Epithelial cell of proximal tubule (primary cell): ENCODE results near the gene LPCAT1. TPM values are rescaled to one million over a fixed set of nuclear protein-coding genes. Genes with fewer than 3 reads are reported as not detected.

Experiments used
- DNase-seq: peaks from one replicate; pipeline ENCODE4 v3.0.0-alpha.2; 2011; ENCODE audit warnings: low read depth
- H3K4me3 ChIP-seq: 2 replicates; pipeline ENCODE4 v1.5.1; 2011; ENCODE audit warnings: low read depth, mild to moderate bottlenecking, low read length
- CTCF ChIP-seq: conservative IDR thresholded peaks from 2 replicates; pipeline ENCODE4 v1.5.1; 2012; ENCODE audit warnings: low read depth, mild to moderate bottlenecking, low read length
- total RNA-seq: library from RNA; depleted of rRNA; stranded (reverse); fragments of >200 nt; gene quantifications from 2 replicates; pipeline ENCODE4 v1.2.3, GENCODE V29; 2015

Gene LPCAT1
- total RNA-seq, 1 donor from 2014 or later: 105 TPM

GRCh38 chr5:1529498-1529897 is 5.7 kb upstream of the LPCAT1 start:
- no peak for DNase-seq
- no peak overlapping the region for H3K4me3 ChIP-seq
- no peak for TF ChIP-seq CTCF

GRCh38 chr5:1527533-1528205 is 3.9 kb upstream of the LPCAT1 start:
- no peak for TF ChIP-seq CTCF
- no peak for DNase-seq
- no peak overlapping the region for H3K4me3 ChIP-seq

- DNase-seq: no peak
- H3K4me3 ChIP-seq: no peak overlapping the region
- no peak for TF ChIP-seq CTCF
Measured at GRCh38 chr5:1526681-1527131, 2.9 kb upstream of the LPCAT1 start.

GRCh38 chr5:1526190-1526631 is 2.5 kb upstream of the LPCAT1 start:
- no peak overlapping the region for H3K4me3 ChIP-seq
- no peak for DNase-seq
- TF ChIP-seq CTCF: no peak

GRCh38 chr5:1525624-1526189 is 1.9 kb upstream of the LPCAT1 start:
- H3K4me3 ChIP-seq: no peak overlapping the region
- DNase-seq: no peak
- TF ChIP-seq CTCF: no peak

GRCh38 chr5:1524799-1525623 is 1.3 kb upstream of the LPCAT1 start:
- no peak for TF ChIP-seq CTCF
- DNase-seq: no peak
- no peak overlapping the region for H3K4me3 ChIP-seq

- H3K4me3 ChIP-seq: peak overlapping the region; percentile 63
- no peak for TF ChIP-seq CTCF
- DNase-seq: no peak
Measured at GRCh38 chr5:1524481-1524798, 680 bp upstream of the LPCAT1 start.
